H9 (cell line): ENCODE data around the gene E4F1. TPM values are rescaled to one million over a fixed set of nuclear protein-coding genes. Genes with fewer than 3 reads are reported as not detected.

ENCODE experiments used
- DNase-seq: peaks from one replicate; pipeline ENCODE4 v3.0.0-alpha.2; 2017
- H2AFZ ChIP-seq: one replicate; pipeline ENCODE4 v1.6.1; 2013; ENCODE audit warnings: mild to moderate bottlenecking, low read length, control low read depth, moderate library complexity
- H2AK5ac ChIP-seq: 2 replicates; pipeline ENCODE4 v1.6.1; 2013; ENCODE audit warnings: low read length, control low read depth, mixed read lengths; ENCODE audit not compliant: insufficient read length
- H2BK120ac ChIP-seq: one replicate; pipeline ENCODE4 v1.6.1; 2013; ENCODE audit warnings: low read depth, mild to moderate bottlenecking, low read length, control low read depth, inconsistent platforms; ENCODE audit not compliant: poor library complexity, severe bottlenecking
- H2BK12ac ChIP-seq: 2 replicates; pipeline ENCODE4 v1.6.1; 2013; ENCODE audit warnings: low read length, control low read depth, mixed read lengths, low read depth; ENCODE audit not compliant: insufficient read length
- H2BK15ac ChIP-seq: 2 replicates; pipeline ENCODE4 v1.6.1; 2013; ENCODE audit warnings: low read depth, low read length, control low read depth
- H2BK20ac ChIP-seq: one replicate; pipeline ENCODE4 v1.6.1; 2013; ENCODE audit warnings: low read depth, mild to moderate bottlenecking, low read length, control low read depth, inconsistent platforms; ENCODE audit not compliant: poor library complexity, severe bottlenecking
- H2BK5ac ChIP-seq: 2 replicates; pipeline ENCODE4 v1.6.1; 2013; ENCODE audit warnings: low read length, control low read depth, mixed read lengths; ENCODE audit not compliant: insufficient read length
- H3K14ac ChIP-seq: 2 replicates; pipeline ENCODE4 v1.6.1; 2013; ENCODE audit warnings: low read length, control low read depth; ENCODE audit not compliant: insufficient read depth
- H3K18ac ChIP-seq: 2 replicates; pipeline ENCODE4 v1.6.1; 2013; ENCODE audit warnings: low read depth, mild to moderate bottlenecking, mixed read lengths, low read length, control low read depth; ENCODE audit not compliant: insufficient read length
- H3K23ac ChIP-seq: 2 replicates; pipeline ENCODE4 v1.6.1; 2013; ENCODE audit warnings: low read length, control low read depth, mixed read lengths, low read depth; ENCODE audit not compliant: insufficient read length
- H3K23me2 ChIP-seq: 2 replicates; pipeline ENCODE4 v1.6.1; 2013; ENCODE audit warnings: low read depth, mild to moderate bottlenecking, mixed read lengths, low read length, control low read depth; ENCODE audit not compliant: insufficient read length, poor library complexity, severe bottlenecking
- H3K27ac ChIP-seq: 2 replicates; pipeline ENCODE4 v1.5.1; 2013; ENCODE audit warnings: low read length, control low read depth, mixed read lengths, low read depth; ENCODE audit not compliant: insufficient read length
- H3K27me3 ChIP-seq: 2 replicates; pipeline ENCODE4 v1.6.1; 2013; ENCODE audit warnings: low read length, control low read depth, inconsistent platforms; ENCODE audit not compliant: insufficient read depth
- H3K4ac ChIP-seq: 2 replicates; pipeline ENCODE4 v1.6.1; 2013; ENCODE audit warnings: low read depth, mild to moderate bottlenecking, control low read depth, inconsistent platforms, low read length, moderate library complexity
- H3K4me1 ChIP-seq: 2 replicates; pipeline ENCODE4 v1.6.1; 2013; ENCODE audit warnings: low read length, control low read depth, inconsistent platforms; ENCODE audit not compliant: insufficient read depth
- H3K4me2 ChIP-seq: 2 replicates; pipeline ENCODE4 v1.6.1; 2013; ENCODE audit warnings: low read length, control low read depth, mixed read lengths; ENCODE audit not compliant: insufficient read length, insufficient read depth
- H3K56ac ChIP-seq: 2 replicates; pipeline ENCODE4 v1.6.1; 2013; ENCODE audit warnings: low read depth, mild to moderate bottlenecking, mixed read lengths, low read length, control low read depth; ENCODE audit not compliant: insufficient read length
- H3K79me1 ChIP-seq: 2 replicates; pipeline ENCODE4 v1.6.1; 2013; ENCODE audit warnings: low read depth, mild to moderate bottlenecking, moderate library complexity, low read length, control low read depth, inconsistent platforms; ENCODE audit not compliant: insufficient read depth, poor library complexity, severe bottlenecking
- H3K79me2 ChIP-seq: 2 replicates; pipeline ENCODE4 v1.6.1; 2013; ENCODE audit warnings: low read length, control low read depth, inconsistent platforms; ENCODE audit not compliant: insufficient read depth
- H3K9ac ChIP-seq: 2 replicates; pipeline ENCODE4 v1.6.1; 2013; ENCODE audit warnings: low read length, control low read depth, mixed read lengths; ENCODE audit not compliant: insufficient read length; ENCODE audit errors: extremely low read depth
- H3K9me3 ChIP-seq: one replicate; pipeline ENCODE4 v1.6.1; 2013; ENCODE audit warnings: low read depth, low read length, inconsistent platforms; ENCODE audit not compliant: control insufficient read depth
- H3T11ph ChIP-seq: one replicate; pipeline ENCODE4 v1.6.1; 2013; ENCODE audit warnings: mild to moderate bottlenecking, low read length, control low read depth, inconsistent platforms
- H4K20me1 ChIP-seq: one replicate; pipeline ENCODE4 v1.6.1; 2013; ENCODE audit not compliant: control insufficient read depth, insufficient read length, insufficient read depth
- H4K5ac ChIP-seq: 2 replicates; pipeline ENCODE4 v1.6.1; 2013; ENCODE audit warnings: low read depth, mild to moderate bottlenecking, mixed read lengths, low read length, control low read depth; ENCODE audit not compliant: insufficient read length
- H4K8ac ChIP-seq: replicated peaks from 2 replicates; pipeline ENCODE4 v1.6.1; 2013; ENCODE audit warnings: low read length, control low read depth, mixed read lengths, low read depth; ENCODE audit not compliant: insufficient read length
- H4K91ac ChIP-seq: 2 replicates; pipeline ENCODE4 v1.6.1; 2013; ENCODE audit warnings: low read depth, mild to moderate bottlenecking, moderate library complexity, mixed read lengths, low read length, control low read depth; ENCODE audit not compliant: insufficient read length
- H3K27ac Mint-ChIP-seq, 3 experiments: 2 replicates in 2 of 3; 3 replicates in 1 of 3; pipeline ENCODE4 v1.8.0; 2020 to 2021; ENCODE audit warnings: mixed read lengths in 3 of 3, mild to moderate bottlenecking in 1 of 3, moderate library complexity in 1 of 3
- H3K27me3 Mint-ChIP-seq: 2 replicates; pipeline ENCODE4 v1.8.0; 2021; ENCODE audit warnings: low read depth, mild to moderate bottlenecking, moderate library complexity, mixed read lengths
- H3K36me3 Mint-ChIP-seq, 3 experiments: 2 replicates in 2 of 3; 3 replicates in 1 of 3; pipeline ENCODE4 v1.8.0; 2020 to 2021; ENCODE audit warnings: low read depth in 3 of 3, mixed read lengths in 3 of 3; ENCODE audit not compliant: insufficient read depth in 1 of 3
- H3K4me1 Mint-ChIP-seq, 2 experiments: 2 replicates each; pipeline ENCODE4 v1.8.0; 2020; ENCODE audit warnings: mixed read lengths in 2 of 2
- H3K4me3 Mint-ChIP-seq, 2 experiments: 2 replicates in 1 of 2; 3 replicates in 1 of 2; pipeline ENCODE4 v1.8.0; 2020 to 2021; ENCODE audit warnings: mild to moderate bottlenecking in 2 of 2, mixed read lengths in 2 of 2, moderate library complexity in 1 of 2
- H3K9me3 Mint-ChIP-seq, 2 experiments: 2 replicates in 1 of 2; 3 replicates in 1 of 2; pipeline ENCODE4 v1.8.0; 2020; ENCODE audit warnings: mild to moderate bottlenecking in 2 of 2, mixed read lengths in 2 of 2, moderate library complexity in 1 of 2
- CTCF ChIP-seq: fragments of 200-600 bp; sonication (generic); conservative IDR thresholded peaks from 3 replicates; pipeline ENCODE4 v1.8.0; 2021; ENCODE audit warnings: antibody characterized with exemption, mild to moderate bottlenecking
- WGBS: extraction: QIAGEN DNeasy Blood & Tissue Kit; methylation state at CpG from one replicate; pipeline ENCODE4 v1.1.7; 2013; ENCODE audit warnings: missing lambda C conversion rate, low lambda C conversion rate, mixed read lengths; ENCODE audit not compliant: insufficient read length; ENCODE audit errors: extremely low coverage; 5-methylcytosine and 5-hydroxymethylcytosine counted together
- total RNA-seq: library from RNA; stranded (reverse); gene quantifications from 2 replicates; pipeline ENCODE4 v1.2.1, GENCODE V29; 2021

Gene E4F1
- total RNA-seq, 1 experiment from 2014 or later: 35.9 TPM

GRCh38 chr16:2280981-2281542 is 57.7 kb downstream of the E4F1 start:
- Histone ChIP-seq H2AK5ac (no peak overlapping the region), H3K4ac (no peak overlapping the region)
- no CpG with 5 or more reads among the region's 24 CpGs for WGBS

More at GRCh38 chr16:2280981-2281542, 57.7 kb downstream of the E4F1 start:
- Histone ChIP-seq H3T11ph (no peak overlapping the region), H3K4me1 (no peaks in the 10 kb centered on the region), H4K20me1 (no peaks in the 10 kb centered on the region), H3K27me3 (no peaks in the 10 kb centered on the region), H3K4me2 (no peak overlapping the region), H4K8ac (no peak overlapping the region), H3K9me3 (no peaks in the 10 kb centered on the region), H2BK20ac (no peak overlapping the region), H3K23me2 (no peaks in the 10 kb centered on the region), H2BK15ac (no peak overlapping the region), H2BK5ac (no peak overlapping the region), H4K5ac (no peak overlapping the region), H4K91ac (no peak overlapping the region), H3K18ac (no peak overlapping the region), H3K79me1 (no peaks in the 10 kb centered on the region), H3K23ac (no peak overlapping the region), H3K14ac (no peak overlapping the region), H3K79me2 (no peaks in the 10 kb centered on the region), H2BK12ac (no peak overlapping the region), H3K56ac (no peak overlapping the region), H2AFZ (no peak overlapping the region), H3K27ac (no peak overlapping the region), H2BK120ac (no peak overlapping the region), H3K9ac (no peak overlapping the region)
- no peak for TF ChIP-seq CTCF
- no peaks in the 10 kb centered on the region; a peak in 1 of 7 replicates for H3K36me3 Mint-ChIP-seq
- no peak overlapping the region for H3K4me3 Mint-ChIP-seq
- no peaks in the 10 kb centered on the region for H3K9me3 Mint-ChIP-seq
- H3K27ac Mint-ChIP-seq: peak overlapping the region in 1 of 3 experiments; percentile 48; a peak in 1 of 7 replicates
- H3K27me3 Mint-ChIP-seq: peaks cover 4% of the 10 kb centered on the region; the same call in 1 of the 2 replicates
- no peak for DNase-seq
- H3K4me1 Mint-ChIP-seq: peaks cover 3 to 18% of the 10 kb centered on the region in 2 experiments
